ENCODE results near the gene POMGNT1. TPM values are rescaled to one million over a fixed set of nuclear protein-coding genes. Genes with fewer than 3 reads are reported as not detected.

POMGNT1 gene
- total RNA-seq, 1 experiment from 2014 or later = 74.5 TPM

DNA sequence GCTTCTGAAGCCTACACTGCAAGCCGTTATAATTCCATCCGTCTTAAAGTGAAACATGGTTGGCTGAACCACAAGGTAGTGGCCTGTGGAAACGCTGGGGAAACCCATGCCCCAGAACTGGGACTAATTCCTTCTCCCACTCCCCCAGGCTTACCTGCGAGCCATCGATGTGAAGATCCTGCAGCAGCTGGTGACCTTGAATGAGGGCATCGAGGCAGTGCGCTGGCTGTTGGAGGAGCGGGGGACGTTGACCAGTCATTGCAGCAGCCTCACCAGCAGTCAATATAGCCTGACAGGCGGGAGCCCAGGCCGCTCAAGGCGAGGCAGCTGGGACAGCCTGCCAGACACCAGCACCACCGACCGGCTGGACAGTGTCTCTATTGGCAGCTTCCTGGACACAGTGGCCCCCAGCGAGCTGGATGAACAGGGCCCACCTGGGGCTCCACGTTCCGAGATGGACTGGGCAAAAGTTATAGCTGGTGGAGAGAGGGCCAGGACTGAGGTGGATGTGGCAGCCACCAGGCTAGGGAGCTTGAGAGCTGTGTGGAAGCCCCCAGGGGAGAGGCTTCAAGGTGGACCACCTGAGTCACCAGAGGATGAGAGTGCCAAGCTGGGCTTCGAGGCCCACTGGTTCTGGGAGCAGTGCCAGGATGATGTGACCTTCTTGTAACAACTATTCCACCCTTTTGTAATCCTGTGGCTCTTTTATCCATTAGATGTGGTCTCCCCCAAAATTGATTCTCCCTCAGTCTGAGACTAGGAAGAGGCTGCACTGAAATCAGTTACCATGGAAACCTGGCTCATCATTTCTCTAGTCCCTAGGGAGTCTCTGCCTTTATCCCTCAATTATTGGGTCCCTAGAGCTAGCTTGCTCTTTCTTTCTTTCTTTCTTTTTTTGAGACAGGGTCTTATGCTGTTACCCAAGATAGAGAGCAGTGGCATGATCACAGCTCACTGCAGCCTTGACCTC lies 21.6 kb upstream of the POMGNT1 start:
- DNase-seq = no peak
- H3K36me3 Mint-ChIP-seq (ENCODE audit: insufficient read depth, unreplicated experiment) = peaks cover 4% of the 10 kb centered on the region
- no peaks in the 10 kb centered on the region for H3K9me3 Mint-ChIP-seq (ENCODE audit: low read depth, unreplicated experiment)
- H3K4me1 Mint-ChIP-seq (ENCODE audit: low read depth, unreplicated experiment) = peaks cover 20% of the 10 kb centered on the region
- CTCF ChIA-PET = interaction anchor here (0.6 kb wide), 1 partner anchor 667 kb away, joined by 3 read pairs; no protein-coding TSS in a partner anchor
- intact Hi-C loops (cut with micrococcal nuclease; ENCODE audit: unreplicated experiment) = no loop called here
- TF ChIP-seq, protein P1, sequence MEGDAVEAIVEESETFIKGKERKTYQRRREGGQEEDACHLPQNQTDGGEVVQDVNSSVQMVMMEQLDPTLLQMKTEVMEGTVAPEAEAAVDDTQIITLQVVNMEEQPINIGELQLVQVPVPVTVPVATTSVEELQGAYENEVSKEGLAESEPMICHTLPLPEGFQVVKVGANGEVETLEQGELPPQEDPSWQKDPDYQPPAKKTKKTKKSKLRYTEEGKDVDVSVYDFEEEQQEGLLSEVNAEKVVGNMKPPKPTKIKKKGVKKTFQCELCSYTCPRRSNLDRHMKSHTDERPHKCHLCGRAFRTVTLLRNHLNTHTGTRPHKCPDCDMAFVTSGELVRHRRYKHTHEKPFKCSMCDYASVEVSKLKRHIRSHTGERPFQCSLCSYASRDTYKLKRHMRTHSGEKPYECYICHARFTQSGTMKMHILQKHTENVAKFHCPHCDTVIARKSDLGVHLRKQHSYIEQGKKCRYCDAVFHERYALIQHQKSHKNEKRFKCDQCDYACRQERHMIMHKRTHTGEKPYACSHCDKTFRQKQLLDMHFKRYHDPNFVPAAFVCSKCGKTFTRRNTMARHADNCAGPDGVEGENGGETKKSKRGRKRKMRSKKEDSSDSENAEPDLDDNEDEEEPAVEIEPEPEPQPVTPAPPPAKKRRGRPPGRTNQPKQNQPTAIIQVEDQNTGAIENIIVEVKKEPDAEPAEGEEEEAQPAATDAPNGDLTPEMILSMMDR (IDR thresholded peaks at IDR 0.05; ENCODE audit: unreplicated experiment) = no peak
- no TSS peak for BruUV-seq (replicated peaks)
- no peak overlapping the region for H3K27ac Mint-ChIP-seq (ENCODE audit: unreplicated experiment)
- no peak overlapping the region for H3K4me3 Mint-ChIP-seq (ENCODE audit: low read depth, unreplicated experiment)
- H3K27me3 Mint-ChIP-seq (ENCODE audit: unreplicated experiment) = peaks cover 13% of the 10 kb centered on the region

DNA sequence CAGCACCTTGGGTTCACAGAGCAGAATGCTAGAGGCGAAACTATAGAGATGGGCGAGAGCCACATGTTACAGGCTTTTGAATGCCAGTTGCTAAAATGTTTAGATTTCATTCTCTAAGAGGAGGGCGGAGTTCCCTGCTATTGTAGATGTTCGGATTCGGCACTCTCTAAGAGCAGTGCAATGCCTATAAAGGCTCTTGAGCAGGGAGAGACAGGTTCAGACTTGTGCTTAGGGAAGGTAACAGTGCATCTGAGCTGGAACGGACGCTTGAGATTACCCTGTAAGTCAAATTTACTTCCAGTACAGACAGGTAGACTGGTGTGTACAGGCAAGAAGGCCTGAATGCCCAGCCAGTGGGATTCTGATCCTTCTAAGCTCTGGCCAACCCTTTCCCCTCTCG lies 20.2 kb upstream of the POMGNT1 start:
- CTCF ChIA-PET = no interaction called here
- peaks cover 11% of the 10 kb centered on the region for H3K4me1 Mint-ChIP-seq (ENCODE audit: low read depth, unreplicated experiment)
- H3K4me3 Mint-ChIP-seq (ENCODE audit: low read depth, unreplicated experiment) = no peak overlapping the region

DNA sequence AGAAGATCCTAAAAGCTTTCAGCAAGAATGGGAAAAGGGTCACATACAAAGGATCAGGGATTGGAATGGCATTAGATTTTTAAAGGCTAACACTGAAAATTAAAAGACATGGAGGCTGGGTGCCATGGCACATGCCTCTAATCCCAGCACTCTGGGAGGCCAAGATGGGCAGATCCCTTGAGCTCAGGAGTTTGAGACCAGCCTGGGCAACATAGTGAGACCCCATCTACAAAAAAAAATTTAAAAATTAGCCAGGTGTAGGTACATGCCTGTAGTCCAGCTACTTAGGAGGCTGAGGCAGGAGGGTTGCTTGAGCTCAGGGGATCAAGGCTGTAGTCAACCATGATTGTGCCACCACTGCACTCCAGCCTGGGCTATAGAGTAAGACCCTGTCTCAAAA lies 17.3 kb upstream of the POMGNT1 start:
- Mint-ChIP-seq H3K9me3 (ENCODE audit: low read depth, unreplicated experiment) (no peaks in the 10 kb centered on the region), H3K4me1 (ENCODE audit: low read depth, unreplicated experiment) (peaks cover 7% of the 10 kb centered on the region), H3K36me3 (ENCODE audit: insufficient read depth, unreplicated experiment) (no peaks in the 10 kb centered on the region), H3K4me3 (ENCODE audit: low read depth, unreplicated experiment) (no peak overlapping the region), H3K27me3 (ENCODE audit: unreplicated experiment) (peaks cover 13% of the 10 kb centered on the region), H3K27ac (ENCODE audit: unreplicated experiment) (no peak overlapping the region)
- BruUV-seq (replicated peaks) = no TSS peak
- DNase-seq = no peak
- CTCF ChIA-PET = no interaction called here
- intact Hi-C loops (cut with micrococcal nuclease; ENCODE audit: unreplicated experiment) = no loop called here
- TF ChIP-seq, protein P1 (IDR thresholded peaks at IDR 0.05; ENCODE audit: unreplicated experiment) = no peak

More for the DNA sequence above, 20.2 kb upstream of the POMGNT1 start:
- Mint-ChIP-seq H3K36me3 (ENCODE audit: insufficient read depth, unreplicated experiment) (no peaks in the 10 kb centered on the region), H3K27ac (ENCODE audit: unreplicated experiment) (no peak overlapping the region), H3K9me3 (ENCODE audit: low read depth, unreplicated experiment) (no peaks in the 10 kb centered on the region), H3K27me3 (ENCODE audit: unreplicated experiment) (peaks cover 13% of the 10 kb centered on the region)
- TF ChIP-seq, protein P1 (IDR thresholded peaks at IDR 0.05; ENCODE audit: unreplicated experiment) = no peak
- intact Hi-C loops (cut with micrococcal nuclease; ENCODE audit: unreplicated experiment) = no loop called here
- no TSS peak for BruUV-seq (replicated peaks)
- DNase-seq = no peak

DNA sequence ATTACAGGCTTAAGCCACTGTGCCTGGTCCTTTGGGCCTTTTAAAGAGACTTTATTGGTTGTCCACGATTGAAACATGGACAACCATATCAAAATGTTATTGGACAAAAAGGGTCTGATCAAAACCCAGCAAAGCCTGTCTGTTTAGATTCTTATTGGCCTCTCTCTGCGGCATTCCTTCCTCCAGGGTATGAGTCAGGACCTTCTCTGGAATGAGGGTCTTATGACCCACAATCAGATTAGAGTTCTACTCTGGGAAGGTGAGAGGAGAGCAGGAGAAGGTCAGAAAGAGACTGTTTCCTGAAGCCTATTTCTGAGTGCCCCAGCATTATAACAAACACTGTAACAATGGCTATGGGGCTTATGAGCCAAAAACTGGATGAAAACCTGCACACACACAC lies 12.8 kb upstream of the POMGNT1 start:
- BruUV-seq (replicated peaks) = no TSS peak
- CTCF ChIA-PET = no interaction called here

More for the DNA sequence above, 12.8 kb upstream of the POMGNT1 start:
- Mint-ChIP-seq H3K4me1 (ENCODE audit: low read depth, unreplicated experiment) (peaks cover 10% of the 10 kb centered on the region), H3K36me3 (ENCODE audit: insufficient read depth, unreplicated experiment) (no peaks in the 10 kb centered on the region), H3K9me3 (ENCODE audit: low read depth, unreplicated experiment) (no peaks in the 10 kb centered on the region), H3K27ac (ENCODE audit: unreplicated experiment) (no peak overlapping the region), H3K4me3 (ENCODE audit: low read depth, unreplicated experiment) (no peak overlapping the region), H3K27me3 (ENCODE audit: unreplicated experiment) (no peaks in the 10 kb centered on the region)
- DNase-seq = no peak
- intact Hi-C loops (cut with micrococcal nuclease; ENCODE audit: unreplicated experiment) = no loop called here
- TF ChIP-seq, protein P1 (IDR thresholded peaks at IDR 0.05; ENCODE audit: unreplicated experiment) = no peak

Measured in Calu3 (cell line).